Activated CD4-positive, alpha-beta memory T cell treated with anti-CD3 and anti-CD28 coated beads for 36 hours (primary cell): Measurements from ENCODE around the gene TOR1AIP2. TPM values are rescaled to one million over a fixed set of nuclear protein-coding genes. Genes with fewer than 3 reads are reported as not detected.

Source experiments
- CTCF ChIA-PET: fragments of 350-600 bp; sonication (Branson Sonifier 250); formaldehyde crosslinking; loops from one replicate; lab custom pipeline; 2021; ENCODE audit warnings: antibody characterized with exemption, inconsistent platforms; lab: Charles Lee
- POLR2A ChIA-PET: fragments of 350-600 bp; sonication (Branson Sonifier 250); formaldehyde crosslinking; loops from one replicate; lab custom pipeline; 2021; ENCODE audit warnings: antibody characterized with exemption; lab: Charles Lee
- DNase-seq: peaks from one replicate; pipeline ENCODE4 v3.0.0-alpha.2; 2020
- H3K27ac Mint-ChIP-seq: one replicate; pipeline ENCODE4 v1.8.0; 2021; ENCODE audit warnings: mixed read lengths
- H3K27me3 Mint-ChIP-seq: one replicate; pipeline ENCODE4 v1.8.0; 2021; ENCODE audit warnings: mixed read lengths
- H3K36me3 Mint-ChIP-seq: one replicate; pipeline ENCODE4 v1.8.0; 2021; ENCODE audit warnings: mixed read lengths
- H3K4me1 Mint-ChIP-seq: one replicate; pipeline ENCODE4 v1.8.0; 2021; ENCODE audit warnings: low read depth, mixed read lengths
- H3K4me3 Mint-ChIP-seq: one replicate; pipeline ENCODE4 v1.8.0; 2021; ENCODE audit warnings: mild to moderate bottlenecking, mixed read lengths
- H3K9me3 Mint-ChIP-seq: one replicate; pipeline ENCODE4 v1.8.0; 2021; ENCODE audit warnings: mixed read lengths
- intact Hi-C: fragments of 100-400 bp; cut with micrococcal nuclease; formaldehyde crosslinking; loops from one replicate; pipeline ENCODE4 v1.15.1; 2023
- total RNA-seq, 2 experiments: library from RNA; stranded (reverse); gene quantifications; one replicate each; pipeline ENCODE4 v1.2.3, GENCODE V29; 2021

Gene TOR1AIP2
- total RNA-seq, 2 experiments from 2014 or later = 42.3 to 45.9 TPM

- no peak overlapping the region for H3K27ac Mint-ChIP-seq
- DNase-seq = no peak
- H3K27me3 Mint-ChIP-seq = no peaks in the 10 kb centered on the region
- no peaks in the 10 kb centered on the region for H3K4me1 Mint-ChIP-seq
- no peak overlapping the region for H3K4me3 Mint-ChIP-seq
- ChIA-PET CTCF (interaction anchor here (0.8 to 1.6 kb wide), 3 partner anchors 11 to 97 kb away, joined by 3 to 5 read pairs (median 3); no protein-coding TSS in a partner anchor), POLR2A (no interaction called here)
- intact Hi-C loops = no loop called here
- H3K36me3 Mint-ChIP-seq = no peaks in the 10 kb centered on the region
- no peaks in the 10 kb centered on the region for H3K9me3 Mint-ChIP-seq
Observed at GRCh38 chr1:179803104-179803503, 74.5 kb downstream of the TOR1AIP2 start.

DNA sequence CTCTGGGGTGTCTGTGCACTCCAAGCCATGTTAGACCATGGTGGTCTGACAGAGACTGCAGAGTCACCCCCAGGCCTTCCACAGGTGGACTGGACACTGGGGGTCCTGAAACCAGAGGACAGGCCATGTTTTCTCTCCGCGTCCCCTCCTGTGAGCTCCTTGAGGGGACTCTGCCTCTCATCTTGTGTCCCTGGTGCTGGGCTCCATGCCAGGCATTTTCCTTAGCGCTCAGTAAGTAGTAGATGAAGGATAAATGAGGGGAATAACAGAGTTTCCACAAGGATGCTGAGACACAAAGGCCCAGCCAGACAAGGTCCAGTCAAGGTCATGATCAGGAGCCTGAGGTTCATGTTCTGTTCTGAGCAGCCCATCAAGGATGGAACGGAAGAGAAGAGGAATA, 77.1 kb downstream of the TOR1AIP2 start:
- Mint-ChIP-seq H3K36me3 (no peaks in the 10 kb centered on the region), H3K4me1 (no peaks in the 10 kb centered on the region), H3K27me3 (no peaks in the 10 kb centered on the region), H3K4me3 (no peak overlapping the region), H3K9me3 (no peaks in the 10 kb centered on the region), H3K27ac (no peak overlapping the region)
- ChIA-PET POLR2A (no interaction called here), CTCF (interaction anchor here (3.7 to 4.1 kb wide), 2 partner anchors 10 to 14 kb away, joined by 16 to 27 read pairs; no protein-coding TSS in a partner anchor)
- intact Hi-C loops = no loop called here
- DNase-seq = no peak

GRCh38 chr1:179798864-179799516, 78.6 kb downstream of the TOR1AIP2 start:
- Mint-ChIP-seq H3K4me1 (no peaks in the 10 kb centered on the region), H3K4me3 (no peak overlapping the region), H3K27ac (no peak overlapping the region), H3K27me3 (no peaks in the 10 kb centered on the region), H3K36me3 (no peaks in the 10 kb centered on the region), H3K9me3 (no peaks in the 10 kb centered on the region)
- POLR2A ChIA-PET = no interaction called here
- intact Hi-C loops = no loop called here
- no peak for DNase-seq
- CTCF ChIA-PET = interaction anchor here (2.4 to 4.1 kb wide), 3 partner anchors 11 to 93 kb away, joined by 8 to 27 read pairs (median 16); no protein-coding TSS in a partner anchor

DNA sequence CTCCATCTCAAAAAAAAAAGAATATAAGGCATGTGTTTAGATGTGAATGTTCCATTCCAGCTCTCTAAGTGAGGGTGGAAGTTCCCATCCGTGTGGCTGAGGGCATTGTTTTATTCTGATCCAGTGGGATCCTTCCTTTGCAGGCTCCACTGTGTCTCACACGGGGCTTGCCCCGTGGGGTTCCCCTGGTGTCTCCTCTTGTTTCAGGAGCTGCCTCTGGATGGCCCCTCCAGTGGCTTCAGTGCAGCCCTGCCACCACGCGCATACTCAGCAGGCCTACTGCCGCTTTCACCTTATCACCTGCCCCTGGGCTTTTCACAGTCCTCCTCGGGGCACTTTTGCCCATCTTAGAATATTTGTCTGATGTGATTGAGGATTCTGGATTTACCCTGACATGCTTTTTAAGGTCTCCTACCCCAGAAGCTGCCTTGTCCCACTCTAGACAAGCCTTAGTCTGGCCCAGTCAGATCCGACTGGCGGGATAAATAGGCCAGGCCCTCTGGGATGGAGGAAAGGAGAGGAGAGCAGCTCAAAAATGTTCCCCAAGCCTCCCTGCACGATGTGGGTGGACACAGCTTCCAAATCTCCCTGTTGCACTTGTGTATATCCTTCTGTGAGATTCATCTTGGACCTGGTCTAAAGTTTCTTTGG, 79.3 kb downstream of the TOR1AIP2 start:
- ChIA-PET CTCF (interaction anchor here (2.4 to 4.1 kb wide), 3 partner anchors 12 to 92 kb away, joined by 8 to 27 read pairs (median 16); no protein-coding TSS in a partner anchor), POLR2A (no interaction called here)
- Mint-ChIP-seq H3K4me1 (no peaks in the 10 kb centered on the region), H3K9me3 (no peaks in the 10 kb centered on the region), H3K4me3 (no peak overlapping the region), H3K27ac (no peak overlapping the region), H3K27me3 (no peaks in the 10 kb centered on the region), H3K36me3 (no peaks in the 10 kb centered on the region)
- intact Hi-C loops = no loop called here
- no peak for DNase-seq

DNA sequence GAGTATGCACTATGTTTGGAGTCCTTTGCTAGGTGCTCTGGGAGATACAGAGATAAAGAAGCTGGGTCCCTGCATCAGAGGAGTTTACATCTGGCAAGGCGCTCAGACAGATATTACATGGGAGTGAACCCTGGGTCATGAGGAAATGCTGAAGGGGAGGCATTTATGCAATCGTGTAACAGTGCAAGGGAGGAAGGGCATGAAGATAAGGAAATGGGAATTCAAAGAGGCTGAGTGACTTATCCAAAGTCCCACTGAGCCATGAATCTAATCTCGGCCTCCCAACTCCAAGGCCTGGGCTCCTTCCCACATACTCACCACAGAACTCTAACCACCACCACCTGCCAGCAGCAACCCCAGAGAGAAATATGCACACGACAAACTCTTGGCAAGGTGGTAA, 82.9 kb downstream of the TOR1AIP2 start:
- no peak for DNase-seq
- ChIA-PET POLR2A (no interaction called here), CTCF (interaction anchor here (2.2 kb wide), 1 partner anchor 15 kb away, joined by 8 read pairs; no protein-coding TSS in a partner anchor)
- intact Hi-C loops = no loop called here
- Mint-ChIP-seq H3K27me3 (no peaks in the 10 kb centered on the region), H3K4me1 (no peaks in the 10 kb centered on the region), H3K27ac (no peak overlapping the region), H3K9me3 (no peaks in the 10 kb centered on the region), H3K36me3 (no peaks in the 10 kb centered on the region), H3K4me3 (no peak overlapping the region)

DNA sequence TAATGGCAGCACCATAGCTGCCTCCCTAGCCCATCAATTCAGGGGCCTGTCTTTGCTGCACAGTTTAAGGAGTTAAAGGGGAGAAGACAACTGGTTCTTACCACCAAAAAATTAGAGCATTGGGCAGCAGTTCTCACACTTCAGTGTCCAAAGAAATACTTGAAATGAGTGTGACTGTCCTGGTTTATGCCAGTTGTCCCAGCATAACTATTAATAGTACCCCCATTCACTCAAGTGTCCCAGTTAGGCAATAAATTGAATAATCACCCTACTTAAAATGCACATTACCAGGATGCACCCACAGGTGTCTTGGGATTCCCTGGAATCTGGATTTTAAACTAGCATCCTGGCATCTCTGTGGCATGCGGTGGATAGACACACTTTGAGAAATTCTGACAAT, 83.5 kb downstream of the TOR1AIP2 start:
- Mint-ChIP-seq H3K4me3 (no peak overlapping the region), H3K9me3 (no peaks in the 10 kb centered on the region), H3K27ac (no peak overlapping the region), H3K27me3 (no peaks in the 10 kb centered on the region), H3K4me1 (no peaks in the 10 kb centered on the region), H3K36me3 (no peaks in the 10 kb centered on the region)
- ChIA-PET POLR2A (no interaction called here), CTCF (interaction anchor here (2.2 kb wide), 1 partner anchor 16 kb away, joined by 8 read pairs; no protein-coding TSS in a partner anchor)
- intact Hi-C loops = no loop called here
- no peak for DNase-seq

GRCh38 chr1:179793281-179793680, 84.3 kb downstream of the TOR1AIP2 start:
- Mint-ChIP-seq H3K4me3 (no peak overlapping the region), H3K36me3 (no peaks in the 10 kb centered on the region), H3K27me3 (no peaks in the 10 kb centered on the region), H3K27ac (no peak overlapping the region), H3K9me3 (no peaks in the 10 kb centered on the region), H3K4me1 (no peaks in the 10 kb centered on the region)
- intact Hi-C loops = no loop called here
- ChIA-PET CTCF (interaction anchor here (0.7 to 2.2 kb wide), 3 partner anchors 17 to 87 kb away, joined by 3 to 8 read pairs (median 4); no protein-coding TSS in a partner anchor), POLR2A (no interaction called here)
- DNase-seq = no peak

Other genes with a start within 250 kb of the TOR1AIP2 start
- not detected for gene FAM163A, start 134.5 kb downstream of the TOR1AIP2 start, total RNA-seq
- gene TOR1AIP1, start 4.5 kb upstream of the TOR1AIP2 start, total RNA-seq = 10 to 100 TPM; 57.4 to 57.7 TPM
- 10 to 100 TPM; 31.7 to 34.2 TPM for gene CEP350, start 77.0 kb upstream of the TOR1AIP2 start, total RNA-seq